Fibroblast of lung (primary cell): ENCODE results near the gene GALNT7. TPM values are rescaled to one million over a fixed set of nuclear protein-coding genes. Genes with fewer than 3 reads are reported as not detected.
A peak's percentile ranks its signal among the peaks of the same experiment; 100 is the strongest.

Source experiments
- DNase-seq, 2 donors: peaks; one replicate each; pipeline versions ENCODE4 v3.0.0 to v3.0.0-alpha.2; 2010; ENCODE audit warnings: low read depth in 2 of 2
- H2AFZ ChIP-seq: 2 replicates; pipeline ENCODE4 v1.5.1; 2012; ENCODE audit warnings: low read length, control low read depth, inconsistent platforms
- H3K27ac ChIP-seq: 2 replicates; pipeline ENCODE4 v1.5.1; 2011; ENCODE audit warnings: low read length, control low read depth; ENCODE audit not compliant: insufficient read depth
- H3K27me3 ChIP-seq: 2 replicates; pipeline ENCODE4 v1.5.1; 2011; ENCODE audit warnings: mild to moderate bottlenecking, low read length; ENCODE audit not compliant: control insufficient read depth, insufficient read depth
- H3K36me3 ChIP-seq: 2 replicates; pipeline ENCODE4 v1.5.1; 2011; ENCODE audit warnings: low read length; ENCODE audit not compliant: control insufficient read depth, insufficient read depth
- H3K4me1 ChIP-seq: 2 replicates; pipeline ENCODE4 v1.5.1; 2011; ENCODE audit warnings: low read length; ENCODE audit not compliant: control insufficient read depth, insufficient read depth; ENCODE audit errors: extremely low read depth
- H3K4me2 ChIP-seq: 2 replicates; pipeline ENCODE4 v1.5.1; 2011; ENCODE audit warnings: low read length, control low read depth; ENCODE audit not compliant: insufficient read depth; ENCODE audit errors: extremely low read depth
- H3K4me3 ChIP-seq, 4 experiments: fragments of 200-600 bp in 1 of 4; sonication (generic) in 1 of 4; replicated peaks in 1 of 4; 2 replicates each; pipeline ENCODE4 v1.5.1; 2011 to 2016; ENCODE audit warnings: low read length in 4 of 4, low read depth in 3 of 4, mild to moderate bottlenecking in 3 of 4, control low read depth in 2 of 4, inconsistent platforms in 1 of 4, mixed read lengths in 1 of 4; ENCODE audit not compliant: insufficient read depth in 1 of 4; ENCODE audit errors: control extremely low read depth in 1 of 4
- H3K79me2 ChIP-seq: 2 replicates; pipeline ENCODE4 v1.5.1; 2012; ENCODE audit warnings: mild to moderate bottlenecking, low read length, inconsistent platforms; ENCODE audit not compliant: control insufficient read depth, insufficient read depth
- H3K9ac ChIP-seq: 2 replicates; pipeline ENCODE4 v1.5.1; 2011; ENCODE audit warnings: mild to moderate bottlenecking, low read length, control low read depth; ENCODE audit not compliant: insufficient read depth
- H3K9me3 ChIP-seq: 2 replicates; pipeline ENCODE4 v1.5.1; 2012; ENCODE audit warnings: low read depth, low read length; ENCODE audit not compliant: control insufficient read depth, insufficient read depth
- H4K20me1 ChIP-seq: 2 replicates; pipeline ENCODE4 v1.5.1; 2011; ENCODE audit warnings: low read length; ENCODE audit not compliant: control insufficient read depth, insufficient read depth; ENCODE audit errors: extremely low read depth
- CTCF ChIP-seq, 2 donors: IDR thresholded peaks in 1 of 2; conservative IDR thresholded peaks in 1 of 2; 1 replicate in 1 of 2; 2 replicates in 1 of 2; pipeline ENCODE4 v1.5.1; 2011 to 2012; ENCODE audit warnings: low read length in 2 of 2, control low read depth in 1 of 2, inconsistent platforms in 1 of 2, low read depth in 1 of 2, mild to moderate bottlenecking in 1 of 2
- EZH2 ChIP-seq: IDR thresholded peaks from 2 replicates; pipeline ENCODE4 v1.5.1; 2012; ENCODE audit warnings: low read length, control low read depth, mild to moderate bottlenecking; ENCODE audit errors: missing control alignments
- polyA plus RNA-seq, 2 donors: library from polyadenylated mRNA; depleted of rRNA in 1 of 2; stranded (reverse) in 1 of 2; unstranded in 1 of 2; fragments of >200 nt; gene quantifications; 2 replicates each; pipeline ENCODE4 v1.2.1, GENCODE V29; 2011 to 2012; ENCODE audit warnings: missing spikeins in 1 of 2
- total RNA-seq: library from RNA; depleted of rRNA; stranded (reverse); fragments of >200 nt; gene quantifications from 2 replicates; pipeline ENCODE4 v1.2.1, GENCODE V29; 2014

The GALNT7 gene
- total and polyA plus RNA-seq, 2 donors (not counting 1 experiment from before 2014, with no cell fraction given): 40.4 to 45.4 TPM

DNA sequence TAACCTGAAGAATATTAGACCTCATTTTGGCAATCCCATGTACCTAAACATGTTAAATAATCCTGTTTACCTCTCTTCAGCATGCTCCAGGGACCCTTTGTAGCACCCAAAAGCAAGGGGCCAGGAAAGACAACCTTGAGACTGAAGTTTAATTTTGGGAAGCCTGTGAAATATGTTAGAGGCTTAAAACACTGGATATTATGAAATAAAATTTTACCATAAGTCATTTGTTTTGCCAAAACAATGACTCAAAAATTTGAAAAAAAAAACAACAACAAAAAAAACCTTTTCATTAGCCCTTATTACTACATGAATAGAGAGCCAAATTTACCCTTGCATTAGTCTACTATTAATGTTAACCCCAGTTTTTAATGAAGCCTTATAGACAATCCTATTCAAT lies 115.9 kb downstream of the GALNT7 start:
- Histone ChIP-seq H3K9ac (no peak overlapping the region), H3K4me2 (no peak overlapping the region), H3K9me3 (no peaks in the 10 kb centered on the region), H3K4me3 (no peak overlapping the region), H3K27ac (no peak overlapping the region), H3K4me1 (no peaks in the 10 kb centered on the region), H3K27me3 (no peaks in the 10 kb centered on the region), H4K20me1 (no peaks in the 10 kb centered on the region), H3K36me3 (no peaks in the 10 kb centered on the region), H3K79me2 (no peaks in the 10 kb centered on the region), H2AFZ (no peak overlapping the region)
- no peak for DNase-seq
- TF ChIP-seq CTCF (conservative IDR thresholded peaks at IDR 0.05 in 1 of 2, IDR thresholded peaks at IDR 0.05 in 1 of 2; ENCODE audit: low read depth in 1 of 2, low read length in 2 of 2) (no peak), EZH2 (no peak)

DNA sequence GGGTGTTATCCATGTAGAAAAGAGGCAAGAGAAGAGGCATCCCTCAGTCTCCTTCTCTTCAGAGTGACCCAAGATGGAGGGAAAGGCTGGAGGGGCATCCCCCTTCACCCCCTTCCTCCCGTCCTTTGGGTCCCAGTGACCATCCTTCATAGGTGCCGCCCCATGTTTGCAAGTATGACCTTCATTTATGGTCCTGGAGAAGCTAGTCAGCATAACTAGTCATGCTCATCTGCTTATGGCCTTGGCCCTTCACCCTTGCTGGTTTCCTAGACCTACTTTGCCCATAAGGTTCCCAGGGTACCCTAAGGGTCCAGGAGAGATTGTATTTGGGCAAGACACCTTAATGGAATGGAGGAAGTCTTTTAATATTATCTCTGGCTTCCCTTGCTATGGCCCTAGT lies 118.9 kb downstream of the GALNT7 start:
- Histone ChIP-seq H3K9ac (no peak overlapping the region), H2AFZ (no peak overlapping the region), H3K36me3 (no peaks in the 10 kb centered on the region), H3K4me2 (no peak overlapping the region), H3K4me3 (no peak overlapping the region), H3K9me3 (no peaks in the 10 kb centered on the region), H3K79me2 (no peaks in the 10 kb centered on the region), H3K4me1 (no peaks in the 10 kb centered on the region), H4K20me1 (no peaks in the 10 kb centered on the region), H3K27ac (no peak overlapping the region), H3K27me3 (no peaks in the 10 kb centered on the region)
- TF ChIP-seq CTCF (conservative IDR thresholded peaks at IDR 0.05 in 1 of 2, IDR thresholded peaks at IDR 0.05 in 1 of 2; ENCODE audit: low read depth in 1 of 2, low read length in 2 of 2) (no peak), EZH2 (no peak)
- DNase-seq: no peak

DNA sequence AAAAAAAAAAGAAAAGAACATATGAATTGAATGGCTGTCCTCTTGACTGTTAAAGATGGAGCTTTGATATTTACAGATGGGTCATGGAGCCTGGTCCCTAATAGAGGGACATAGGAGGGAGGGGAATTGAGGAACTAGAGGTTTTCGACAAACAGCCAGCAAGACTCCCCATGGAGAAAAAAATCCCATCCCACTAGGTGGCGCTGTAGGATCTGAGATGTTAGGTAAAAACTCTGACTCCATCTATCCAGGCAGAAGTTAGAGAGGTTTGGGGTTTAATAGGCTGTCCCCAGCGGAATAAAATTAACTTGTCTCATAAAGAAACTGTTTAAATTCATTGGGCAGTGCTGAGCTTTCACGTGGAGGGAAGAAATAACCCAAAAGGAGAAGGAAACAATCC lies 119.7 kb downstream of the GALNT7 start:
- Histone ChIP-seq H3K4me1 (no peaks in the 10 kb centered on the region), H3K4me3 (no peak overlapping the region), H3K4me2 (no peak overlapping the region), H3K9ac (no peak overlapping the region), H3K9me3 (no peaks in the 10 kb centered on the region), H3K79me2 (no peaks in the 10 kb centered on the region), H3K36me3 (no peaks in the 10 kb centered on the region), H2AFZ (no peak overlapping the region), H4K20me1 (no peaks in the 10 kb centered on the region), H3K27me3 (no peaks in the 10 kb centered on the region), H3K27ac (no peak overlapping the region)
- TF ChIP-seq EZH2: no peak
- TF ChIP-seq CTCF (conservative IDR thresholded peaks at IDR 0.05 in 1 of 2, IDR thresholded peaks at IDR 0.05 in 1 of 2; ENCODE audit: low read depth in 1 of 2, low read length in 2 of 2): peak; percentile 49 to 50
- DNase-seq: peak; percentile 40 to 71
